Type B pancreatic cell (in vitro differentiated cells): ENCODE data around the gene KRT12. TPM values are rescaled to one million over a fixed set of nuclear protein-coding genes. Genes with fewer than 3 reads are reported as not detected.

Experiments used
- DNase-seq: peaks from one replicate; pipeline ENCODE4 v3.0.0; 2021; ENCODE audit warnings: mixed read lengths; ENCODE audit not compliant: unreplicated experiment; ENCODE audit errors: extremely low spot score
- H3K27ac Mint-ChIP-seq: 2 replicates; pipeline ENCODE4 v1.8.0; 2021; ENCODE audit warnings: mild to moderate bottlenecking, mixed read lengths
- H3K27me3 Mint-ChIP-seq: 2 replicates; pipeline ENCODE4 v1.8.0; 2021; ENCODE audit warnings: mixed read lengths
- H3K36me3 Mint-ChIP-seq: 2 replicates; pipeline ENCODE4 v1.8.0; 2021; ENCODE audit warnings: mixed read lengths
- H3K4me1 Mint-ChIP-seq: one replicate; pipeline ENCODE4 v1.8.0; 2021; ENCODE audit warnings: mixed read lengths; ENCODE audit not compliant: unreplicated experiment
- H3K4me3 Mint-ChIP-seq: 2 replicates; pipeline ENCODE4 v1.8.0; 2021; ENCODE audit warnings: mild to moderate bottlenecking, mixed read lengths
- H3K9me3 Mint-ChIP-seq: 2 replicates; pipeline ENCODE4 v1.8.0; 2021; ENCODE audit warnings: mixed read lengths
- total RNA-seq: library from RNA; stranded (reverse); gene quantifications from 2 replicates; pipeline ENCODE4 v1.2.1, GENCODE V29; 2021; ENCODE audit warnings: low replicate concordance
- TF ChIP-seq, protein P1 (sequence below): fragments of 200-600 bp; sonication (generic); conservative IDR thresholded peaks from 2 replicates; pipeline ENCODE4 v1.5.0; 2021; ENCODE audit warnings: antibody characterized with exemption, mild to moderate bottlenecking

The KRT12 gene
- total RNA-seq, 1 donor from 2014 or later, result not detected

DNA sequence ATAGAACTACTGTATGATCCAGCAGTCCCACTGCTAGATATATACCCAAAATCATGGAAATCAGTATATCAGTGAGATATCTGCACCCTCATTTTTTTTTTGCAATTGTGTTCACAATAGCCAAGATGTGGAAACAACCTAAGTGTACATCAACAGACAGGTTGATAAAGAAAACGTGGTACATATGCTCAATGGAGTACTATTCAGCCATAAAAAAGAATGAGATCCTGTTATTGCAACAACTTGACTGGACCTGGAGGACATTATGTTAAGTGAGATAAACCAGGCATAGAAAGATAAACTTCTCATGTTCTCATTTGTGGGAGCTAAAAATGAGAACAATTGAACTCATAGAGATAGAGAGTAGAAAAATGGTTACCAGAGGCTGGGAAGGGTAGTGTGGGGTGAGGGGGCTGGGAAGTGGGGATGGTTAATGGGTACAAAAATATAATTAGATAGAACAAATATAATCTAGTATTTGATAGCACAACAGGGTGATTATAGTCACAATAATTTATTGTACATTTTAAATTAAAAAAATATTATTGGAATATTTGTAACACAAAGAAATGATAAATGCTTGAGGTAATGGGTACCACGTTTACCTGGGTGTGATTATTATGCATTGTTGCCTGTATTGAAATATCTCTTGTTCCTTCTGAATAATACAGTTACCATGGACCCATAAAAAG lies 36.8 kb downstream of the KRT12 start:
- Mint-ChIP-seq H3K27me3 (no peaks in the 10 kb centered on the region), H3K9me3 (no peaks in the 10 kb centered on the region), H3K36me3 (peaks cover 13% of the 10 kb centered on the region), H3K27ac (no peak overlapping the region), H3K4me3 (no peak overlapping the region), H3K4me1 (no peaks in the 10 kb centered on the region)
- DNase-seq, result no peak
- TF ChIP-seq, protein P1, sequence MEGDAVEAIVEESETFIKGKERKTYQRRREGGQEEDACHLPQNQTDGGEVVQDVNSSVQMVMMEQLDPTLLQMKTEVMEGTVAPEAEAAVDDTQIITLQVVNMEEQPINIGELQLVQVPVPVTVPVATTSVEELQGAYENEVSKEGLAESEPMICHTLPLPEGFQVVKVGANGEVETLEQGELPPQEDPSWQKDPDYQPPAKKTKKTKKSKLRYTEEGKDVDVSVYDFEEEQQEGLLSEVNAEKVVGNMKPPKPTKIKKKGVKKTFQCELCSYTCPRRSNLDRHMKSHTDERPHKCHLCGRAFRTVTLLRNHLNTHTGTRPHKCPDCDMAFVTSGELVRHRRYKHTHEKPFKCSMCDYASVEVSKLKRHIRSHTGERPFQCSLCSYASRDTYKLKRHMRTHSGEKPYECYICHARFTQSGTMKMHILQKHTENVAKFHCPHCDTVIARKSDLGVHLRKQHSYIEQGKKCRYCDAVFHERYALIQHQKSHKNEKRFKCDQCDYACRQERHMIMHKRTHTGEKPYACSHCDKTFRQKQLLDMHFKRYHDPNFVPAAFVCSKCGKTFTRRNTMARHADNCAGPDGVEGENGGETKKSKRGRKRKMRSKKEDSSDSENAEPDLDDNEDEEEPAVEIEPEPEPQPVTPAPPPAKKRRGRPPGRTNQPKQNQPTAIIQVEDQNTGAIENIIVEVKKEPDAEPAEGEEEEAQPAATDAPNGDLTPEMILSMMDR, result no peak

DNA sequence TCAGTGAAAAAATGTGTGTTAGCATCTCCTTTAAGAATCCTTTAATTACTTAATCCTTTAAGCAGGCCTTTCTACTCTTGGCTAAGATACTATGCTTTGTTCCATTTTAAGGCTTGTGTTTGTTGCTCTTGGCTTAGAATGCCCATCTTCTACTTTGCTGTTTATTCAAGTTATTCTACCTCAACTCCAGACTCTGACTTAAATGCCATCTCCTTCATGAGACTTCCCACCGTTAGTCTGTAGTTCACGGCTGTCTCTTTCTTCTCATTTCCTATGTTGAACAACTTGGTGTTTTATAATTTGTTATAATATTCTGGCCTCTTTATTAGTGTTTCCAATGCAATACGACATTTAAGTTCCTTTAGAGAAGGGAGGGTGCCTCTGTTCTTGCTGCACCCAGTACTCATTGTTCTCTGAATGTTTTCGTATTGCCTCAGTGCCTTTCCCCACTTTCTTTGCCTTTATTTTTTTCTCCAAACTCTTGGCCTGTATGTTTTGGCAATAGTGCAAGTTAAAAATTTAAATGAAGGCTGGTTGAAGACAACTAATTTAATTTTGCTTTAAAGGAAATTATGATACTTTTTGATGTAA lies 38.5 kb downstream of the KRT12 start:
- Mint-ChIP-seq H3K4me3 (no peak overlapping the region), H3K4me1 (no peaks in the 10 kb centered on the region), H3K9me3 (no peaks in the 10 kb centered on the region), H3K27me3 (no peaks in the 10 kb centered on the region), H3K27ac (no peak overlapping the region), H3K36me3 (peaks cover 12% of the 10 kb centered on the region)
- DNase-seq, result no peak
- TF ChIP-seq, protein P1, result no peak

DNA sequence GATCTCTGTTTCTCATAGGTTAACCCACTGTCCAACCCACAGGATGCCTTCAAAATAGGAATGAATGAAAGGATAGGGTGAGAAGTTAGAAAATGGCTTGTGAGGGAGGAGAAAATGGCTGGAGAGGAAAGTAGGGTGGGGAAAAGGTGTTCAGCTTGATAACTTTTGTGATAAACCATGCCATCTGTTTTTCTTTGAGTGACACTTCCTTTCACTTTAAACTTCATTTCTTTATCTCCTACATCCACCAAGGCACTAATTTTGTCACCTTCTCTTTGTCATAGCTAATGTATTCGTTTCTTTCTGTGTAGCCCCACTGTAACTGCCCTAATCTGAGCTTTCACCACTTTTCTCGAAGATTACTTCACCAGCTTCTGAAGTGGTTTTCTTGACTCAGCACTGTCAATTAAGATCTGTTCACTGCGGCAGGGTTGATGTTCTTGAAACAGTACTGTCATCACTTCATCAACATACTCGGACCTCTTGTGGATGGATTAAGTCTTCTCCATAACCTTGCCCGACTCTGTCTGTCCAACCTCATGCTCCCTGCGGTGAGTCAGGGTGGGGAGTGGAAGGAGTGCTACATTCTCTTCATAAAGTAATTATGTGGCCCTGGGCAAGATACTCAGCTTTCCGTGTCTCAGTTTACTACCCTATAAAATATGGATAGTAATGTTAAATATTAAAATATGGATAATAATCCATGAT lies 39.1 kb downstream of the KRT12 start:
- TF ChIP-seq, protein P1, result no peak
- Mint-ChIP-seq H3K9me3 (no peaks in the 10 kb centered on the region), H3K27me3 (no peaks in the 10 kb centered on the region), H3K4me1 (no peaks in the 10 kb centered on the region), H3K4me3 (peak overlapping the region; percentile 14), H3K36me3 (peaks cover 9% of the 10 kb centered on the region), H3K27ac (no peak overlapping the region)
- DNase-seq, result no peak

DNA sequence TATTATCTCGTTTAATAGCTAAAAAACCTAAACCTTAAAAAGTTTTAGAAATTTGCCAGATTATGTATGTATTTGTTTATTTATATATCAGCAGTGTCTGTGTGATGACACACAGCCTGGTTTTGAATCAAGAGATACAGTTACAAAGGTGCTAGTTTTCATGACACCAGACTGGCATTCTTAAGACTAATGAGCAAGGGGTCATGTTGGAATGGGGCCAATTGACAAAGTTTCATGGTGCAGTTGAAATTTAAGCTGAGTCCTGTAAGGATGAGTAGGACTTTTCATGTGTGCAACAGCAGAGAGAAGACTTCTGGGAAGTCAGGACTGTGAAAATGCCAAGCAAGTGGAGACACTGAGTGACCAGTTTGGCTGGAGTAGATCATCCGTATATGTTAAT lies 41.4 kb downstream of the KRT12 start:
- Mint-ChIP-seq H3K4me3 (no peak overlapping the region), H3K9me3 (no peaks in the 10 kb centered on the region), H3K27ac (no peak overlapping the region), H3K4me1 (no peaks in the 10 kb centered on the region), H3K36me3 (peaks cover 13% of the 10 kb centered on the region), H3K27me3 (no peaks in the 10 kb centered on the region)
- TF ChIP-seq, protein P1, result no peak
- no peak for DNase-seq

DNA sequence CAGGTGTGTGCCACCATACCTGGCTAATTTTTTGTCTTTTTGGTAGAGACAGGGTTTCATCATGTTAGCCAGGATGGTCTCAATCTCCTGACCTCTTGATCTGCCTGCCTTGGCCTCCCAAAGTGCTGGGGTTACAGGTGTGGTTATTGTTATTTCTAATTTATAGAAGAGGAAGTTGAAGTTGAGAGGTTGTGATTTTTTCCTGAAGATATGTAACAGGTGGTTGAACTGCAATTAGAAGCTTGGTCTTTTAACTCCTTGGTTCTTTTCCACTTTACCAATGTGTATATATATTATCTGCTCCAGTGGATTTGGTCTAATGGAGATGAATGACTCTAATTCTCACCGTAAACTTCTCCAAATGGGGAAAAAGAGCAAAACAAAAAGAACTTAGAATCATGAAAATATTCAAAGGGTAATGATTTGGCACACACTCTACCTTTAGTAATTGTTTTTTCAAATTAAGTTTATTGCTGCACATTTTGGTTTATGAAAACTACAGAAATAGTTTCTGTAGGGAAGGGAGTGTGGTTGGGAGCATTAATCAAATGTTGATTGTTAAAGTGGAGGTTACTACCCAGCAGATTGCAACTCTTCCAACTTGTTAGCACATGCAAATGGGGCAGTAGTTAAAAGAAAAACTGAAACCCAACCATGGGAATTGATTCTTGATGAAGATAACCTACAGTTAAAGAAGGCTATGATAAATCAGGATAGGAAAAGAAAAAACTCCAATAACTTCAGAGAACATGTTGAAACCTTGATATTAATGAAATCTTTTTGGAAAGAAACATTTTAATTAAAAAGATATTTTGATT lies 42.8 kb downstream of the KRT12 start:
- no peaks in the 10 kb centered on the region for H3K27me3 Mint-ChIP-seq
- no peaks in the 10 kb centered on the region for H3K4me1 Mint-ChIP-seq
- no peaks in the 10 kb centered on the region for H3K9me3 Mint-ChIP-seq
- H3K36me3 Mint-ChIP-seq, result peaks cover 19% of the 10 kb centered on the region
- TF ChIP-seq, protein P1, result no peak
- no peak overlapping the region for H3K4me3 Mint-ChIP-seq
- no peak for DNase-seq
- H3K27ac Mint-ChIP-seq, result no peak overlapping the region
